Posterior vena cava (tissue), 2 donors: ENCODE results near the gene KCNK13. TPM values are rescaled to one million over a fixed set of nuclear protein-coding genes. Genes with fewer than 3 reads are reported as not detected.
"Not testable (repeated sequence)": the region's sequence is repeated elsewhere in the genome, so short reads cannot be mapped to it uniquely, and the experiment has no call there.

Source experiments
- DNase-seq: peaks from one replicate; pipeline ENCODE4 v3.0.0-alpha.2; 2020; ENCODE audit warnings: low spot score
- intact Hi-C, 2 donors: fragments of 100-400 bp; cut with DNase I; formaldehyde crosslinking; loops; one replicate each; pipeline versions ENCODE4 v1.14.1 to v1.14.2; 2022 to 2023
- long read RNA-seq, 2 donors: library from polyadenylated mRNA; unstranded; transcript quantifications; one replicate each; pipeline ENCODE4 v2.0.0, GENCODE V29; 2020 to 2021
- total RNA-seq, 2 donors: library from RNA; stranded (reverse); fragmentation: NEBNext Ultra II Directional; extraction: Animal tissue kit (Norgen Biotek cat#: 25700); gene quantifications; one replicate each; pipeline ENCODE4 v1.2.1, GENCODE V29; 2021
- donor health status: DM: yes; HTN: yes; CAD: no.
- donor health status: DM: yes; HTN: yes; CAD: no.

The KCNK13 gene
- total RNA-seq, result 1 to 10 TPM in 1 of 2 donors, under 1 TPM in 1; 0.56 to 1.1 TPM
- long read RNA-seq, donor 1, result 0 reads
- long read RNA-seq, donor 2, result 0 reads

DNA sequence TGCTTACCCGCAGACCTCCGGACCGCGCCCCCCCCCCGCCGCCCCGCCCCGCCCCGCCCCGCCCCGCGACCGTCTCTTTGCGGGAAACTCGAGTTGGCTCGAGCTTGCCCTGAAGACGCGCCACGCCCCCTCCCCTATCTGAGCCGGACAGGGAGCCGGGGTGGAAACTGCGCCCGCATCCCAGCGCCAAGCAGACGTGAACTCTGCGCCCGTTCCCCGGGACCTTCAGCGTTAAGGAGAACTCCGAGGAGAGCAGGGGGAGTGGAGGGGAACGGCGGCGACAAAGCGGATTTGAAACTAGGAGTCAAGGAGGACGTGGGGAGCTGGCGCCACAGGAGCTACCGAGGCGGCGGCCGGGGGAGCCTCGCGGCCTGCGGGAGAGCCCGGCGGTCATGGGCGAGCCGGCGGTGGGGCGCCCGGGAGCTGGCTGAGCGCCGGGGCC is at the start of gene KCNK13:
KCNK13 (plus strand) TSS at position 310 of the 442 bp plus-strand sequence. CDS start 212 bp downstream, outside the sequence.
- intact Hi-C loops, result no loop called here
- DNase-seq, result peak; percentile 82

DNA sequence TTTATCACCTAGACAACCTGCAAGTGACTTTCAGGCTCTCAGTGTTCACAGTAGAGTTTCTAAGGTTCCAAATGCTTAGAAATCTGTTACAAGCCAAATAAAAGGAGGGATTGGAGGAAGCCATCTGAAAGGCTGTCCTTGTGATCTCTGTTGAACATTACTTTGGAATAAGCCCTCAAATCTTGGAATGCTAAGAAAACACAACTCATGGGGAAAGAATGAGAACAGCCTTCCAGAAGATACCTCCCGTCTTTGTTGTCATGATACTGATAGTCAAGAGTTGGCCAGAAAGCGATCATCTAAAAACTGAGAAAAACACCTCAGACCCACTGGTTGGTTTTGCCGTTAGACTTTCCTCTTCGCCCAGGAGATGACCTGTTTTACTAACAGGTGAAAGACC is 44.4 kb upstream of the KCNK13 start:
- DNase-seq, result no peak
- intact Hi-C loops, result no loop called here

DNA sequence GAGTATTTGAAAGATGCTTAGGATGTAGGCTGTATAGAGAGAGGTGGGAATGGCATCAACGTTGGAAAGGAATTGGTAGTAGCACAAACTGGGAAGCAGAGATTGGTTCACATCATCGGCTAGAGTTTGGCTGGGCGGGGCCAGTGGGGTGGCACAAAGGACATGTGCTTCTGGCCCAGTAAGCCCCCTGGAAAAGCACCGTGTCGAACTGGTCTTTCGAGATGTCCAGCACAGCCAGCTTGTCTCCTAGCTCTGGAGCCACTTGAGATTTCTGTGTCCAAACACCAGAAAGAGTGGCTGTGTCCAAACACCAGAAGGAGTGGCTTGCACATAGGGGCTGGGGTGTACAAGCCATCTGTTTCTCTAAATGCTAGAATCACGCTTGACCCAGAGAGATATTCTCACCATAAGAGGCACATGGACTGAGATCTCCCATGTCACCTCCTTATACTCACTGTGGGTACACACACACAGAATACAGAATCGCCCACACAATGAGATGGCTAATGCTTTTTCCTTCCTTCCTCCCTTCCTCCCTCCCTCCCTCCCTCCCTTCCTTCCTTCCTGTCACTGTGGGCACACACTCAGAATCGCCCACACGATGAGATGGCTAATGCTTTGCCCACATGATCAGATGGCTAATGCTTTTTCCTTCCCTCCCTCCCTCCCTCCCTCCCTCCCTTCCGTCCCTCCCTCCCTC is 41.8 kb upstream of the KCNK13 start:
- intact Hi-C loops, result no loop called here
- DNase-seq, result no peak

GRCh38 chr14:90023176-90023896 is 38.5 kb upstream of the KCNK13 start:
- intact Hi-C loops, result no loop called here
- no peak for DNase-seq

GRCh38 chr14:90024910-90025309 is 36.9 kb upstream of the KCNK13 start:
- intact Hi-C loops, result no loop called here
- DNase-seq, result no peak

- intact Hi-C loops, DNase-seq: not testable (repeated sequence)
Measured at GRCh38 chr14:90026608-90027007, 35.2 kb upstream of the KCNK13 start.

- intact Hi-C loops, result no loop called here
- DNase-seq, result no peak
Measured at GRCh38 chr14:90027842-90028241, 34.0 kb upstream of the KCNK13 start.

DNA sequence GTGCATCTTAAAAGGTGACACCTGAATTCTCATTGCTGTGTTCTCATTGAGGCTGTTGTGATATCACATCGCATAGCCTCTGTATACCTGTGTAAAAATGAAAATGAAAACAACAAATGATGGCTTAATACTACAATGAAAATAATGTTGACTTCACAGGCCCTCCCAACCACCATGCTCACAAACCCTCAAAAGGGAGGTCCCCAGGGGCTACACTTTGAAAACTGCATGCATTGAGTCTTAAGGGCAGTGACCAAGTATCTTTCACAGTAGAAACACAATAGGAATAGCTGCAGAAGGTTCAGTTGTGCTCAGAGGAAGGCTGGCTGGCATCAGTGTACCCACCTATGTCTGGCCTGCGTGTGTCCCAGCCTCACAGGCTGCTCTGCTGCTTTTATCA is 27.6 kb upstream of the KCNK13 start:
- intact Hi-C loops, result no loop called here

DNA sequence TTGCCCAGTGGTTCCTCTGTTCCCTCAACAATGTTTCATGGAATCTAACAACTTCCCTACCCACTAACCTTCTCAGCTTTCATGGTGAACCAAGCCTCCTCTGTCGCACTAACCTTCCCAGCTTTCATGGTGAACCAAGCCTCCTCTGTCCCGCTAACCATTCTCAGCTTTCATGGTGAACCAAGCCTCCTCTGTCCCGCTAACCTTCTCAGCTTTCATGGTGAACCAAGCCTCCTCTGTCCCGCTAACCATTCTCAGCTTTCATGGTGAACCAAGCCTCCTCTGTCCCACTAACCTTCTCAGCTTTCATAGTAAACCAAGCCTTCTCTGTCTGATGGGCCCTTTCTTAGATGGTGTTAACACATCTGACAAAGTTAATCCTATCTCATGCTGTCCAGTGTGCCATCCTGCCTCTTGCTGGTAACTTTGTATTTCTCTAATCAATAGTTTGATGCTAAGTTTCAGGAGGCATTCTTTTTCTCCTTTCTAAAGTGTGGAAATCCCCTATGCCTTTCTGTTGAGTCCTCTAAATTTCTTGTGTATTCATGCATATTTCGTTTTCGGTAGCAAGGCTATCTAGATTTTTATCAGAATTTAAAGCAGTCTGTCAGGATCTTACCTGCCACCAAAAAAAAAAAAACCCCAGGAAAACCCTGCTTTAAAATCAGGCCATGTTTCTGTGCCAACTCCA is 26.8 kb upstream of the KCNK13 start:
- no peak for DNase-seq
- intact Hi-C loops, result no loop called here

More for the DNA sequence above, 27.6 kb upstream of the KCNK13 start:
- DNase-seq, result no peak

GRCh38 chr14:90039253-90040010 is 22.4 kb upstream of the KCNK13 start:
- no peak for DNase-seq
- intact Hi-C loops, result no loop called here

DNA sequence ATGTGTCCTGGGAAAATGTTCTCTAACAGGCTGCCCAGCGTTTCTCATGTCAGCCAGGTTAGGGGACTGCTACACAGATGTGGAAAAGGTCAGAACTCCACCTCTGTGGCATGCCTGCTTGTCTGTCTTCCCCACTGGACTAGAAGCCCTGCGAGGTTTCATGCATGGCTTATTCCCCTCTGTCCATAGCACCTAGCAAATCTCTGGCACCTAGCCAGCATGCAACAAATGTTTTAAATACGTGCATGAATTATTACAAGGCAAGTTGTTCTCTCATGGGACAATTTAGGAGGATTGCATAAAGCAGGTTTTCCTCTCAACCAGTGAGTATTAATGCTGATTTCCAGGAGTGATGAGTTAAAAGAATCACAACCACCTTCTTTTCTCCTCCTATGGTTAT is 21.4 kb upstream of the KCNK13 start:
- intact Hi-C loops, result no loop called here
- DNase-seq, result no peak

DNA sequence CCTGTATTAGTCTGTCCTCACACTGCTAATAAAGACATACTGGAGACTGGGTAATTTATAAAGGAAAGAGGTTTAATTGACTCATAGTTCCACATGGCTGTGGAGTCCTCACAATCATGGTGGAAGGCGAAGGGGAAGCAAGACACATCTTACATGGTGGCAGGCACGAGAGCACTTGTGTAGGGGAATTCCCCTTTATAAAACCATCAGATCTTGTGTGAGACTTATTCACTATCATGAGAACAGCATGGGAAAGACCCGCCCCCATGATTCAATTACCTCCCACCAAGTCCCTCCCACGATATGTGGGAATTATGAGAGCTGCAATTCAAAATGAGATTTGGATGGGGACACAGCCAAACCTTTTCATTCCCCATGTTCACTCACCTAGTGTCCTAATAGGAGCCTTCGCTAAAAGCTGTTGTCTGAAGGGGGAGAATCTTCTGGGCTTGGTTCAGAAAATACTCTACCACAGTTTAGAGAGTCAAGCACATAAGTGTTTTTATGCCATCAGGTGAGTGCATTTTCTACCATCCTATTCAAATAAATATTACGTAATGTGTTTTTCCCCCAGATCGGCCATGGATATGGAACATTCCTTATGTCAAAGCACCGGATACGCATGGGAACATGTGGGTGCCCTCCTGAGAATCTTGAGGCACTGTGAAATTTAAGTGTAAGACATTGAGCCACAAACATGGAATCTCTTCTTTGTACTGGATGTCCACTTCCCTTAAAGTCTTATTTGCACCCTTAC is 19.1 kb upstream of the KCNK13 start:
- intact Hi-C loops, result no loop called here
- no peak for DNase-seq

DNA sequence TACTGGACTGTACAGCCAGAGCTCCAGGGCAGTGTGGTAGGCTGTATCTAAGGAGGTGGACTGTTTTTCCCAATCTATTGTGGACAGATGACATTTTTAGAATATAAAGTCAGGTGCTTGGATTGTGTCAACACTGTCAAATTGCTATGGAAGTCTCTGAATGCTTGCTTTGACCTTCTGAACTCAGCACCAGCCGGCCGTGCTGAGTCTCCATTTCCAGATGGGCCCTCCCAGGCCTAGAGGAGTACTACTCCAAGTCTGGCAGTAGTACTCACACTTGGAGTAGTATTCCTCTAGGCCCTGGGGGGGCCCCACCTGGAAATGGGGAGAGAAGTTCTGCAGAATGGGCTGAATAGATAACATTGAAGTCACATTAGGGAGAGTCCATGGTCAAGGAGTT is 16.2 kb upstream of the KCNK13 start:
- no peak for DNase-seq

GRCh38 chr14:90049390-90049789 is 12.4 kb upstream of the KCNK13 start:
- no peak for DNase-seq
- intact Hi-C loops, result no loop called here

More for the DNA sequence above, 16.2 kb upstream of the KCNK13 start:
- intact Hi-C loops, result no loop called here

GRCh38 chr14:90050271-90050670 is 11.5 kb upstream of the KCNK13 start:
- intact Hi-C loops, result no loop called here
- DNase-seq, result no peak

DNA sequence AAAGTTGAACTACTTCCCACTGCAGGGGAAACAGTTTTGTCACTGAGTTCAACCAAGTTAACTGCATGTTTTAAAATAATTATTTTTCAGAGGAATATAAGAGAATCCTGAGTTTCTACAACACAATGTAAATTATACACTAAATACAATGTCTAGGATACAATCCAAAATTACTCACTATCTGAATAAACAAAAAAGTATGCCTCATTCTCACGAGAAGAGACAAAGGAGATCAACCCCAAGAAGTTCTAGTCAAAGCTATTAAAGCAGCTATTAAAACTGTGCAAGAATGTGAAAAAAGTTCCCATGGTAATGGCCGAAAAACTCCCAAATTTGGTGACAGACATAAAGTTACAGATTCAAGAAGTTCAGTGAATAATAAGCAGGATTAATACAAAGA is 8.8 kb upstream of the KCNK13 start:
- intact Hi-C loops, result no loop called here
- no peak for DNase-seq

DNA sequence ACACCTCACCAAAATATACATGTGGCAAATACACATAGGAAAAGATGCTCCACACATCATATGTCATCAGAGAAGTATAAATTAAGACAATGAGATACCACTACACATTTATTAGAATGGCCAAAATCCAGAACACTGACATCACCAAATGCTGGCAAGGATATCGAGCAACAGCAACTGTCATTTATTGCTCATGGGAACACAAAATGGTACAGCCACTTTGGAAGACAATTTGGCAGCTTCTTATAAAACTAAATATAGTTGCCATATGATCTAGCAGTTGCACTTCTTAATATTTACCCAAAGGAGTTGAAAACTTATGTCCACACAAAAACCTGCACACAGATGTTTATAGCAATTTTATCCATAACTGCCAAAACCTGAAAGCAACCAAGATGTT is 7.0 kb upstream of the KCNK13 start:
- intact Hi-C loops, result no loop called here
- no peak for DNase-seq

- intact Hi-C loops, result no loop called here
- no peak for DNase-seq
Measured at GRCh38 chr14:90056826-90057225, 5.0 kb upstream of the KCNK13 start.
